Neural cell (in vitro differentiated cells): ENCODE measurements around the gene CCDC158. TPM values are rescaled to one million over a fixed set of nuclear protein-coding genes. Genes with fewer than 3 reads are reported as not detected.

Source experiments
- H2AFZ ChIP-seq: fragments of 200-600, 300-800 bp; sonication (generic), shearing (Covaris generic); 2 replicates; pipeline ENCODE4 v1.6.0; 2014; ENCODE audit warnings: low read depth, mild to moderate bottlenecking, antibody characterized with exemption, low read length, moderate library complexity
- H3F3A ChIP-seq: fragments of 200-600 bp; shearing (Covaris generic); 2 replicates; pipeline ENCODE4 v1.6.1; 2016; ENCODE audit warnings: mild to moderate bottlenecking, moderate library complexity, mixed read lengths, antibody characterized with exemption, low read length; ENCODE audit not compliant: insufficient read depth, poor library complexity, severe bottlenecking
- H3K27ac ChIP-seq: fragments of 200-600, 300-800 bp; sonication (generic), shearing (Covaris generic); 2 replicates; pipeline ENCODE4 v1.5.1; 2014; ENCODE audit warnings: mild to moderate bottlenecking, low read length, moderate library complexity
- H3K27me3 ChIP-seq: fragments of 300-800, 200-600 bp; sonication (generic), shearing (Covaris generic); 2 replicates; pipeline ENCODE4 v1.6.0; 2014; ENCODE audit warnings: mild to moderate bottlenecking, low read depth, low read length, moderate library complexity; ENCODE audit not compliant: insufficient read depth
- H3K36me3 ChIP-seq: fragments of 300-800, 200-600 bp; sonication (generic), shearing (Covaris generic); 2 replicates; pipeline ENCODE4 v1.5.1; 2014; ENCODE audit warnings: mild to moderate bottlenecking, antibody characterized with exemption, low read length, moderate library complexity; ENCODE audit not compliant: insufficient read depth
- H3K4me2 ChIP-seq: fragments of 300-800, 200-600 bp; sonication (generic), shearing (Covaris generic); 2 replicates; pipeline ENCODE4 v1.6.0; 2014; ENCODE audit warnings: mild to moderate bottlenecking, low read length
- H3K4me3 ChIP-seq: fragments of 300-800, 200-600 bp; sonication (generic), shearing (Covaris generic); 2 replicates; pipeline ENCODE4 v1.5.1; 2014; ENCODE audit warnings: mild to moderate bottlenecking, low read length, moderate library complexity
- H3K79me2 ChIP-seq: fragments of 200-600 bp; shearing (Covaris generic); replicated peaks from 2 replicates; pipeline ENCODE4 v1.6.0; 2014; ENCODE audit warnings: mild to moderate bottlenecking, low read length, moderate library complexity; ENCODE audit not compliant: insufficient read depth
- H3K9ac ChIP-seq: fragments of 300-800, 200-600 bp; sonication (generic), shearing (Covaris generic); 2 replicates; pipeline ENCODE4 v1.6.1; 2016; ENCODE audit warnings: mild to moderate bottlenecking, low read length, mixed read lengths
- H3K9me2 ChIP-seq: fragments of 200-600 bp; shearing (Covaris generic); 2 replicates; pipeline ENCODE4 v1.6.1; 2016; ENCODE audit warnings: mild to moderate bottlenecking, low read length, mixed read lengths; ENCODE audit not compliant: insufficient read depth
- H3K9me3 ChIP-seq: fragments of 200-600, 300-800 bp; sonication (generic), shearing (Covaris generic); 2 replicates; pipeline ENCODE4 v1.6.1; 2016; ENCODE audit warnings: mild to moderate bottlenecking, mixed run types, low read length, moderate library complexity, mixed read lengths
- H4K20me1 ChIP-seq: fragments of 200-600 bp; shearing (Covaris generic); 2 replicates; pipeline ENCODE4 v1.6.1; 2016; ENCODE audit warnings: mild to moderate bottlenecking, mixed run types; ENCODE audit not compliant: insufficient read depth
- EP300 ChIP-seq: fragments of 450-650 bp; conservative IDR thresholded peaks from 2 replicates; pipeline ENCODE4 v1.6.1; 2014; ENCODE audit warnings: antibody characterized with exemption, mild to moderate bottlenecking, moderate library complexity; ENCODE audit not compliant: poor library complexity, severe bottlenecking
- EZH2 ChIP-seq: fragments of 200-600, 300-800 bp; shearing (Covaris generic), sonication (generic); IDR thresholded peaks from 2 replicates; pipeline ENCODE4 v1.6.1; 2014; ENCODE audit warnings: antibody characterized with exemption, low read length, borderline replicate concordance, mild to moderate bottlenecking; ENCODE audit not compliant: insufficient read depth, poor library complexity, severe bottlenecking
- MXI1 ChIP-seq: fragments of 450-650 bp; conservative IDR thresholded peaks from 2 replicates; pipeline ENCODE4 v1.6.1; 2014; ENCODE audit warnings: antibody characterized with exemption, mild to moderate bottlenecking; ENCODE audit not compliant: poor library complexity, severe bottlenecking
- POLR2AphosphoS5 ChIP-seq: IDR thresholded peaks from 2 replicates; pipeline ENCODE4 v1.6.1; 2012
- RAD21 ChIP-seq: fragments of 450-650 bp; conservative IDR thresholded peaks from 2 replicates; pipeline ENCODE4 v1.6.1; 2014; ENCODE audit warnings: antibody characterized with exemption, mild to moderate bottlenecking, moderate library complexity
- SMC3 ChIP-seq: fragments of 450-650 bp; conservative IDR thresholded peaks from 2 replicates; pipeline ENCODE4 v1.6.1; 2014; ENCODE audit warnings: antibody characterized with exemption, mild to moderate bottlenecking, moderate library complexity; ENCODE audit not compliant: poor library complexity
- TAF1 ChIP-seq: IDR thresholded peaks from 2 replicates; pipeline ENCODE4 v1.6.1; 2012; ENCODE audit warnings: low read depth
- polyA plus RNA-seq: library from polyadenylated mRNA; depleted of rRNA; stranded (reverse); fragments of >200 nt; gene quantifications from 2 replicates; pipeline ENCODE4 v1.2.3, GENCODE V29; 2014
- TF ChIP-seq, protein P1 (sequence below): IDR thresholded peaks from 2 replicates; pipeline ENCODE4 v1.6.1; 2012; ENCODE audit warnings: borderline replicate concordance
- TF ChIP-seq, protein P2 (sequence below): fragments of 450-650 bp; IDR thresholded peaks from 2 replicates; pipeline ENCODE4 v1.5.1; 2014; ENCODE audit warnings: antibody characterized with exemption, mild to moderate bottlenecking, moderate library complexity; ENCODE audit not compliant: poor library complexity, severe bottlenecking

The CCDC158 gene
- polyA plus RNA-seq, 1 donor from 2014 or later = not detected

- Histone ChIP-seq H3K79me2 (peaks cover 88% of the 10 kb centered on the region), H3K4me2 (no peak overlapping the region), H2AFZ (no peak overlapping the region), H3K9ac (no peak overlapping the region), H3K4me3 (no peak overlapping the region), H4K20me1 (no peaks in the 10 kb centered on the region), H3K27ac (no peak overlapping the region), H3K9me2 (no peaks in the 10 kb centered on the region), H3K27me3 (no peaks in the 10 kb centered on the region), H3K9me3 (no peaks in the 10 kb centered on the region), H3F3A (no peaks in the 10 kb centered on the region), H3K36me3 (no peaks in the 10 kb centered on the region)
- no peak for TF ChIP-seq RAD21
- TF ChIP-seq, protein P1, sequence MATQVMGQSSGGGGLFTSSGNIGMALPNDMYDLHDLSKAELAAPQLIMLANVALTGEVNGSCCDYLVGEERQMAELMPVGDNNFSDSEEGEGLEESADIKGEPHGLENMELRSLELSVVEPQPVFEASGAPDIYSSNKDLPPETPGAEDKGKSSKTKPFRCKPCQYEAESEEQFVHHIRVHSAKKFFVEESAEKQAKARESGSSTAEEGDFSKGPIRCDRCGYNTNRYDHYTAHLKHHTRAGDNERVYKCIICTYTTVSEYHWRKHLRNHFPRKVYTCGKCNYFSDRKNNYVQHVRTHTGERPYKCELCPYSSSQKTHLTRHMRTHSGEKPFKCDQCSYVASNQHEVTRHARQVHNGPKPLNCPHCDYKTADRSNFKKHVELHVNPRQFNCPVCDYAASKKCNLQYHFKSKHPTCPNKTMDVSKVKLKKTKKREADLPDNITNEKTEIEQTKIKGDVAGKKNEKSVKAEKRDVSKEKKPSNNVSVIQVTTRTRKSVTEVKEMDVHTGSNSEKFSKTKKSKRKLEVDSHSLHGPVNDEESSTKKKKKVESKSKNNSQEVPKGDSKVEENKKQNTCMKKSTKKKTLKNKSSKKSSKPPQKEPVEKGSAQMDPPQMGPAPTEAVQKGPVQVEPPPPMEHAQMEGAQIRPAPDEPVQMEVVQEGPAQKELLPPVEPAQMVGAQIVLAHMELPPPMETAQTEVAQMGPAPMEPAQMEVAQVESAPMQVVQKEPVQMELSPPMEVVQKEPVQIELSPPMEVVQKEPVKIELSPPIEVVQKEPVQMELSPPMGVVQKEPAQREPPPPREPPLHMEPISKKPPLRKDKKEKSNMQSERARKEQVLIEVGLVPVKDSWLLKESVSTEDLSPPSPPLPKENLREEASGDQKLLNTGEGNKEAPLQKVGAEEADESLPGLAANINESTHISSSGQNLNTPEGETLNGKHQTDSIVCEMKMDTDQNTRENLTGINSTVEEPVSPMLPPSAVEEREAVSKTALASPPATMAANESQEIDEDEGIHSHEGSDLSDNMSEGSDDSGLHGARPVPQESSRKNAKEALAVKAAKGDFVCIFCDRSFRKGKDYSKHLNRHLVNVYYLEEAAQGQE = no peak
- TF ChIP-seq EZH2 = no peak
- TF ChIP-seq SMC3 = no peak
- no peak for TF ChIP-seq MXI1
- TF ChIP-seq, protein P2, sequence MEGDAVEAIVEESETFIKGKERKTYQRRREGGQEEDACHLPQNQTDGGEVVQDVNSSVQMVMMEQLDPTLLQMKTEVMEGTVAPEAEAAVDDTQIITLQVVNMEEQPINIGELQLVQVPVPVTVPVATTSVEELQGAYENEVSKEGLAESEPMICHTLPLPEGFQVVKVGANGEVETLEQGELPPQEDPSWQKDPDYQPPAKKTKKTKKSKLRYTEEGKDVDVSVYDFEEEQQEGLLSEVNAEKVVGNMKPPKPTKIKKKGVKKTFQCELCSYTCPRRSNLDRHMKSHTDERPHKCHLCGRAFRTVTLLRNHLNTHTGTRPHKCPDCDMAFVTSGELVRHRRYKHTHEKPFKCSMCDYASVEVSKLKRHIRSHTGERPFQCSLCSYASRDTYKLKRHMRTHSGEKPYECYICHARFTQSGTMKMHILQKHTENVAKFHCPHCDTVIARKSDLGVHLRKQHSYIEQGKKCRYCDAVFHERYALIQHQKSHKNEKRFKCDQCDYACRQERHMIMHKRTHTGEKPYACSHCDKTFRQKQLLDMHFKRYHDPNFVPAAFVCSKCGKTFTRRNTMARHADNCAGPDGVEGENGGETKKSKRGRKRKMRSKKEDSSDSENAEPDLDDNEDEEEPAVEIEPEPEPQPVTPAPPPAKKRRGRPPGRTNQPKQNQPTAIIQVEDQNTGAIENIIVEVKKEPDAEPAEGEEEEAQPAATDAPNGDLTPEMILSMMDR = no peak
- TF ChIP-seq TAF1 = no peak
- no peak for TF ChIP-seq EP300
- no peak for TF ChIP-seq POLR2AphosphoS5
These were observed 22.4 kb upstream of the CCDC158 start for GRCh38 chr4:76443376-76443775.

DNA sequence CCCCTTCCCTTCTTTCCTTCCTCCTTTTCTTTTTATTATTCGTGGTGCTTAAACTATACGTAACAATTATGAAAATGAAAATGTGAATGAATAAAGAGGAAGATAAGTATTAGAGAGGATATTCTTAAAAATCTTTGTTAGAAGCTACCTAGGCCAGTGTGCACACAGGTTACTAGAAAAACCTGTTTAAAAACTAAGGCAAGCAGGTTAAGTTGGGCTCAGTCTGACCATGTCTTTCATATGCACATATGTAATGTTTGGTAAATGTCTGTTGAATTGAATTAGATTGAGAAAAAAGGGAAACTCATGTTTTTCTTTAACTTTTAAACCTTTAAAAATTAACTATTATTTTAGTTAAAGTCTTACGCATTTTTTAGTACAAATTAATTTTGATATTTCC lies 21.9 kb upstream of the CCDC158 start:
- peaks cover 94% of the 10 kb centered on the region for H3K79me2 ChIP-seq
- no peak overlapping the region for H3K27ac ChIP-seq
- no peak overlapping the region for H3K9ac ChIP-seq
- H3K4me2 ChIP-seq = no peak overlapping the region
- H2AFZ ChIP-seq = no peak overlapping the region
- H3K9me3 ChIP-seq = no peaks in the 10 kb centered on the region
- no peak overlapping the region for H3K4me3 ChIP-seq
- no peaks in the 10 kb centered on the region for H3F3A ChIP-seq
- no peaks in the 10 kb centered on the region for H3K27me3 ChIP-seq
- no peaks in the 10 kb centered on the region for H3K9me2 ChIP-seq
- no peaks in the 10 kb centered on the region for H4K20me1 ChIP-seq
- no peak for TF ChIP-seq EZH2
- TF ChIP-seq EP300 = no peak
- no peak for TF ChIP-seq MXI1
- no peak for TF ChIP-seq RAD21
- no peak for TF ChIP-seq SMC3
- TF ChIP-seq POLR2AphosphoS5 = no peak
- TF ChIP-seq, protein P2 = no peak
- TF ChIP-seq TAF1 = no peak
- TF ChIP-seq, protein P1 = no peak
- H3K36me3 ChIP-seq = no peaks in the 10 kb centered on the region
